Osteocyte (in vitro differentiated cells): Measurements from ENCODE around the gene LEKR1. TPM values are rescaled to one million over a fixed set of nuclear protein-coding genes. Genes with fewer than 3 reads are reported as not detected.

Experiments
- DNase-seq: peaks from one replicate; pipeline ENCODE4 v3.0.0; 2021; ENCODE audit warnings: mixed read lengths; ENCODE audit not compliant: unreplicated experiment; ENCODE audit errors: extremely low spot score
- H3K27ac Mint-ChIP-seq: one replicate; pipeline ENCODE4 v1.8.0; 2021; ENCODE audit warnings: mild to moderate bottlenecking, mixed read lengths; ENCODE audit not compliant: unreplicated experiment
- H3K27me3 Mint-ChIP-seq: one replicate; pipeline ENCODE4 v1.8.0; 2021; ENCODE audit warnings: mixed read lengths; ENCODE audit not compliant: unreplicated experiment
- H3K36me3 Mint-ChIP-seq: one replicate; pipeline ENCODE4 v1.8.0; 2021; ENCODE audit warnings: mixed read lengths; ENCODE audit not compliant: unreplicated experiment
- H3K4me1 Mint-ChIP-seq: one replicate; pipeline ENCODE4 v1.8.0; 2021; ENCODE audit warnings: mixed read lengths; ENCODE audit not compliant: unreplicated experiment
- H3K4me3 Mint-ChIP-seq: one replicate; pipeline ENCODE4 v1.8.0; 2021; ENCODE audit warnings: mild to moderate bottlenecking, moderate library complexity, mixed read lengths; ENCODE audit not compliant: unreplicated experiment
- H3K9me3 Mint-ChIP-seq: one replicate; pipeline ENCODE4 v1.8.0; 2021; ENCODE audit warnings: mixed read lengths; ENCODE audit not compliant: unreplicated experiment
- CTCF ChIP-seq: fragments of 200-600 bp; sonication (generic); IDR thresholded peaks from 2 replicates; pipeline ENCODE4 v1.5.0; 2021; ENCODE audit warnings: antibody characterized with exemption, mild to moderate bottlenecking, moderate library complexity
- total RNA-seq: library from RNA; stranded (reverse); gene quantifications from 2 replicates; pipeline ENCODE4 v1.2.1, GENCODE V29; 2021

LEKR1 gene
- total RNA-seq, 1 donor from 2014 or later = 1.0 TPM

DNA sequence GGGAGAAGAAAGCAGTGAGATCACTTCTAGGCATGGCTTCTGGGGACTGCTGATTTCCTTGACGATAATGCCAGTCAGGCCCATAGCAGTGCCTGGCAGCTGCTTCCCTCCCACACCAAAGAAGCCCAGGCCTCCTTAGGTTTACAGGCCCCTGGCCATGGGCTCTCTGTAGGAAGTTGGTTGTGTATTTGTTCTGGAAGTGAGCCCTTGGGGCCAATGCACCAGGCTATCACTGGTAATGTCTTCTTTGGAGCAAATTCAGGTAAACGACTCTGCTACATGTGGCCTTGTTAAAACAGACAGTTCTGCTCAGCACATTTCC, 244.5 kb downstream of the LEKR1 start:
- Mint-ChIP-seq H3K4me3 (no peak overlapping the region), H3K27ac (no peak overlapping the region), H3K36me3 (no peaks in the 10 kb centered on the region), H3K27me3 (no peaks in the 10 kb centered on the region), H3K4me1 (peaks cover 23% of the 10 kb centered on the region), H3K9me3 (no peaks in the 10 kb centered on the region)
- DNase-seq = no peak
- no peak for TF ChIP-seq CTCF

GRCh38 chr3:157071744-157072525, 245.8 kb downstream of the LEKR1 start:
- H3K9me3 Mint-ChIP-seq = no peaks in the 10 kb centered on the region
- no peak overlapping the region for H3K4me3 Mint-ChIP-seq
- no peaks in the 10 kb centered on the region for H3K36me3 Mint-ChIP-seq
- TF ChIP-seq CTCF = no peak
- H3K27ac Mint-ChIP-seq = no peak overlapping the region
- DNase-seq = no peak
- peaks cover 31% of the 10 kb centered on the region for H3K4me1 Mint-ChIP-seq
- H3K27me3 Mint-ChIP-seq = no peaks in the 10 kb centered on the region

DNA sequence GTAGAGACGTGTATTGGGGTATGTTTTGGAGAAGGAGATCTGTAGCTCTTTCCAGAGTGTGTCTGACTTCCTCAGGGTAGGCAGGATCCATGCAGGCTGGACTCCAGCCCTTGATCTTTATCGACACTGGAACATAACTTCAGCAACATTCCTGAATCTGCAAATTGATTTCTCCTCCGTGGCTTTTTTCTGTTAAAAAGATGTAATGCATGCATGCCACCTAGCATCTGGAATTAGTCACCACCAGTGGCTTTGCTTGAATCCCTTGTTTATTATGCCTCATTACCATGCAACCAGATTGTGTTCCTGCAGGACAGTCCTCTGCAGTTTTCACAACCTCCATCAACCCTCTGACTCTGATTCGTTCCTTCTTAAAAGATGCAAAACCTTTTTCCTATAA, 247.7 kb downstream of the LEKR1 start:
- H3K27me3 Mint-ChIP-seq = no peaks in the 10 kb centered on the region
- TF ChIP-seq CTCF = peak; percentile 23
- DNase-seq = no peak
- no peaks in the 10 kb centered on the region for H3K9me3 Mint-ChIP-seq
- H3K4me1 Mint-ChIP-seq = peaks cover 45% of the 10 kb centered on the region
- peak overlapping the region; percentile 28 for H3K27ac Mint-ChIP-seq
- no peak overlapping the region for H3K4me3 Mint-ChIP-seq
- H3K36me3 Mint-ChIP-seq = no peaks in the 10 kb centered on the region

DNA sequence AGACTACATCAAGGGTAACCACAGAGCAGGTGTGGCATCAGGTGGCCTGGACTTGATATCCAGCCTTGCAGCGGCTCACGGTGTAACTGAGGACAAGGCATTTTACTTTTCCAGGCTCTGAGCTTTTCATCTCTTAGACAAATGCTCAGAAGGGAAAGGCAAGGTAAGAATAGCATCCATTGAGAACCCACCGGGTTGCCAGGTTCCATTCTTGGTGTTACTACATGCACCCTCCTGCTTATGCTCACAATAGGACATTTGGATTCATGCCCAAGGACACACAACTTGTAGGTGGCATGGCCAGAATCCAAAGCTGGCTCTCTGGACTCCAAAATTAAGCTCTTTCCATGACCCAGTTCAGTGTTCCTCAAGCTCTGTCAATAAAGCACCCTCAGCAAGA, 248.3 kb downstream of the LEKR1 start:
- H3K27ac Mint-ChIP-seq = no peak overlapping the region
- H3K36me3 Mint-ChIP-seq = no peaks in the 10 kb centered on the region
- H3K4me3 Mint-ChIP-seq = no peak overlapping the region

DNA sequence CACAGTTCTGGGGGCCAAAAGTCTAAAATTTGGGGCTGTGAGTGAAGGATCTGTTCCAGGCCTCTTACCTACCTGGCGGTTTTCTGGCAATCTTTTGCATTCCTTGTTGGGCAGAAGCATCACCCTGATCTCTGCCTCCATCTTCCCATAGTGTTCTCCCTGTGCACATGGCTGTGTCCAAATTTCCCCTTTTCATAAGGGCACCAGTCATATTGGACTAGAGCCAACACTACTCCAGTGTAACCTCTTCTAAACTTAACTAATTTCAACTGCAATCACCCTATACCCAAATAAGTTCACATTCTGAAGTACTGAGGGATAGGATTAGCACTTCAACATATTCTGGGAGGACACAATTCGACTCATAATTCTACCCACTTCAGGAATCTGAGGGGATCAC, 248.8 kb downstream of the LEKR1 start:
- H3K4me1 Mint-ChIP-seq = peaks cover 50% of the 10 kb centered on the region
- no peak for TF ChIP-seq CTCF
- no peaks in the 10 kb centered on the region for H3K9me3 Mint-ChIP-seq
- H3K4me3 Mint-ChIP-seq = no peak overlapping the region
- no peaks in the 10 kb centered on the region for H3K36me3 Mint-ChIP-seq
- H3K27ac Mint-ChIP-seq = no peak overlapping the region
- no peak for DNase-seq
- H3K27me3 Mint-ChIP-seq = no peaks in the 10 kb centered on the region

More for the DNA sequence above, 248.3 kb downstream of the LEKR1 start:
- no peak for TF ChIP-seq CTCF
- Mint-ChIP-seq H3K9me3 (no peaks in the 10 kb centered on the region), H3K4me1 (peaks cover 45% of the 10 kb centered on the region), H3K27me3 (no peaks in the 10 kb centered on the region)
- DNase-seq = no peak
